ENCODE data around the gene LRRK2. TPM values are rescaled to one million over a fixed set of nuclear protein-coding genes. Genes with fewer than 3 reads are reported as not detected.

LRRK2 gene
- polyA plus RNA-seq, 2 donors = 5.8 to 6.6 TPM

- Histone ChIP-seq H3K4me3 (ENCODE audit: low read depth in 1 of 2, low read length in 2 of 2) (no peak overlapping the region), H3K4me1 (ENCODE audit: control insufficient read depth in 2 of 2, insufficient read depth in 2 of 2, low read length in 1 of 2) (no peaks in the 10 kb centered on the region)
Observed at GRCh38 chr12:40327535-40327934, 102.7 kb downstream of the LRRK2 start.

GRCh38 chr12:40330180-40330579, 105.4 kb downstream of the LRRK2 start:
- H3K27ac ChIP-seq (ENCODE audit: low read depth in 2 of 2, low read length in 1 of 2) = no peak overlapping the region
- no peak overlapping the region for H3K4me3 ChIP-seq (ENCODE audit: low read depth in 1 of 2, low read length in 2 of 2)
- peaks cover 0 to 4% of the 10 kb centered on the region in 2 donors for H3K36me3 ChIP-seq (ENCODE audit: control insufficient read depth in 2 of 2, insufficient read depth in 2 of 2, low read length in 1 of 2)
- no peaks in the 10 kb centered on the region for H3K27me3 ChIP-seq (ENCODE audit: control insufficient read depth in 1 of 2, insufficient read depth in 2 of 2, low read length in 2 of 2)
- H3K4me1 ChIP-seq (ENCODE audit: control insufficient read depth in 2 of 2, insufficient read depth in 2 of 2, low read length in 1 of 2) = no peaks in the 10 kb centered on the region
- 81 to 93% methylated on average over 1 of the region's 1 CpG for WGBS, 2 donors
- no peaks in the 10 kb centered on the region for H3K9me3 ChIP-seq (ENCODE audit: control insufficient read depth in 2 of 2, insufficient read depth in 1 of 2, low read depth in 1 of 2, low read length in 1 of 2)

More at GRCh38 chr12:40327535-40327934, 102.7 kb downstream of the LRRK2 start:
- Histone ChIP-seq H3K27ac (ENCODE audit: low read depth in 2 of 2, low read length in 1 of 2) (no peak overlapping the region), H3K9me3 (ENCODE audit: control insufficient read depth in 2 of 2, insufficient read depth in 1 of 2, low read depth in 1 of 2, low read length in 1 of 2) (no peaks in the 10 kb centered on the region), H3K36me3 (ENCODE audit: control insufficient read depth in 2 of 2, insufficient read depth in 2 of 2, low read length in 1 of 2) (peaks cover 0 to 2% of the 10 kb centered on the region in 2 donors), H3K27me3 (ENCODE audit: control insufficient read depth in 1 of 2, insufficient read depth in 2 of 2, low read length in 2 of 2) (no peaks in the 10 kb centered on the region)
- WGBS, 2 donors = 91 to 96% methylated on average over 3 of the region's 3 CpGs

- WGBS, 2 donors = 63 to 66% methylated on average over 1 of the region's 1 CpG
- peaks cover 0 to 2% of the 10 kb centered on the region in 2 donors for H3K4me1 ChIP-seq (ENCODE audit: control insufficient read depth in 2 of 2, insufficient read depth in 2 of 2, low read length in 1 of 2)
- H3K27me3 ChIP-seq (ENCODE audit: control insufficient read depth in 1 of 2, insufficient read depth in 2 of 2, low read length in 2 of 2) = no peaks in the 10 kb centered on the region
- H3K36me3 ChIP-seq (ENCODE audit: control insufficient read depth in 2 of 2, insufficient read depth in 2 of 2, low read length in 1 of 2) = peaks cover 4% of the 10 kb centered on the region in 2 donors
- no peak overlapping the region for H3K4me3 ChIP-seq (ENCODE audit: low read depth in 1 of 2, low read length in 2 of 2)
- H3K27ac ChIP-seq (ENCODE audit: low read depth in 2 of 2, low read length in 1 of 2) = no peak overlapping the region
- no peaks in the 10 kb centered on the region for H3K9me3 ChIP-seq (ENCODE audit: control insufficient read depth in 2 of 2, insufficient read depth in 1 of 2, low read depth in 1 of 2, low read length in 1 of 2)
Observed at GRCh38 chr12:40331886-40332285, 107.1 kb downstream of the LRRK2 start.

- peaks cover 4 to 7% of the 10 kb centered on the region in 2 donors for H3K36me3 ChIP-seq (ENCODE audit: control insufficient read depth in 2 of 2, insufficient read depth in 2 of 2, low read length in 1 of 2)
- no peaks in the 10 kb centered on the region for H3K9me3 ChIP-seq (ENCODE audit: control insufficient read depth in 2 of 2, insufficient read depth in 1 of 2, low read depth in 1 of 2, low read length in 1 of 2)
- no peak overlapping the region for H3K4me3 ChIP-seq (ENCODE audit: low read depth in 1 of 2, low read length in 2 of 2)
- peaks cover 0 to 2% of the 10 kb centered on the region in 2 donors for H3K4me1 ChIP-seq (ENCODE audit: control insufficient read depth in 2 of 2, insufficient read depth in 2 of 2, low read length in 1 of 2)
- no peaks in the 10 kb centered on the region for H3K27me3 ChIP-seq (ENCODE audit: control insufficient read depth in 1 of 2, insufficient read depth in 2 of 2, low read length in 2 of 2)
- no peak overlapping the region for H3K27ac ChIP-seq (ENCODE audit: low read depth in 2 of 2, low read length in 1 of 2)
- WGBS, 2 donors = 82 to 86% methylated on average over 2 of the region's 2 CpGs
Observed at GRCh38 chr12:40335991-40336390, 111.2 kb downstream of the LRRK2 start.

- Histone ChIP-seq H3K27ac (ENCODE audit: low read depth in 2 of 2, low read length in 1 of 2) (no peak overlapping the region), H3K36me3 (ENCODE audit: control insufficient read depth in 2 of 2, insufficient read depth in 2 of 2, low read length in 1 of 2) (peaks cover 4 to 7% of the 10 kb centered on the region in 2 donors), H3K4me1 (ENCODE audit: control insufficient read depth in 2 of 2, insufficient read depth in 2 of 2, low read length in 1 of 2) (peaks cover 0 to 2% of the 10 kb centered on the region in 2 donors), H3K4me3 (ENCODE audit: low read depth in 1 of 2, low read length in 2 of 2) (no peak overlapping the region), H3K27me3 (ENCODE audit: control insufficient read depth in 1 of 2, insufficient read depth in 2 of 2, low read length in 2 of 2) (no peaks in the 10 kb centered on the region), H3K9me3 (ENCODE audit: control insufficient read depth in 2 of 2, insufficient read depth in 1 of 2, low read depth in 1 of 2, low read length in 1 of 2) (no peaks in the 10 kb centered on the region)
- WGBS, 2 donors = 68 to 80% methylated on average over 1 of the region's 1 CpG
Observed at GRCh38 chr12:40336573-40337199, 111.9 kb downstream of the LRRK2 start.

GRCh38 chr12:40338071-40338470, 113.3 kb downstream of the LRRK2 start:
- H3K4me1 ChIP-seq (ENCODE audit: control insufficient read depth in 2 of 2, insufficient read depth in 2 of 2, low read length in 1 of 2) = peaks cover 0 to 2% of the 10 kb centered on the region in 2 donors
- H3K27me3 ChIP-seq (ENCODE audit: control insufficient read depth in 1 of 2, insufficient read depth in 2 of 2, low read length in 2 of 2) = no peaks in the 10 kb centered on the region
- H3K36me3 ChIP-seq (ENCODE audit: control insufficient read depth in 2 of 2, insufficient read depth in 2 of 2, low read length in 1 of 2) = peaks cover 4 to 7% of the 10 kb centered on the region in 2 donors
- no peak overlapping the region for H3K27ac ChIP-seq (ENCODE audit: low read depth in 2 of 2, low read length in 1 of 2)
- WGBS, 2 donors = 41 to 42% methylated on average over 1 of the region's 1 CpG
- no peaks in the 10 kb centered on the region for H3K9me3 ChIP-seq (ENCODE audit: control insufficient read depth in 2 of 2, insufficient read depth in 1 of 2, low read depth in 1 of 2, low read length in 1 of 2)
- H3K4me3 ChIP-seq (ENCODE audit: low read depth in 1 of 2, low read length in 2 of 2) = no peak overlapping the region

- Histone ChIP-seq H3K27me3 (ENCODE audit: control insufficient read depth in 1 of 2, insufficient read depth in 2 of 2, low read length in 2 of 2) (no peaks in the 10 kb centered on the region), H3K36me3 (ENCODE audit: control insufficient read depth in 2 of 2, insufficient read depth in 2 of 2, low read length in 1 of 2) (peaks cover 4 to 7% of the 10 kb centered on the region in 2 donors), H3K9me3 (ENCODE audit: control insufficient read depth in 2 of 2, insufficient read depth in 1 of 2, low read depth in 1 of 2, low read length in 1 of 2) (no peaks in the 10 kb centered on the region), H3K4me1 (ENCODE audit: control insufficient read depth in 2 of 2, insufficient read depth in 2 of 2, low read length in 1 of 2) (peaks cover 0 to 2% of the 10 kb centered on the region in 2 donors), H3K27ac (ENCODE audit: low read depth in 2 of 2, low read length in 1 of 2) (no peak overlapping the region), H3K4me3 (ENCODE audit: low read depth in 1 of 2, low read length in 2 of 2) (no peak overlapping the region)
Observed at GRCh38 chr12:40338621-40339020, 113.8 kb downstream of the LRRK2 start.

GRCh38 chr12:40342010-40342409, 117.2 kb downstream of the LRRK2 start:
- no peak overlapping the region for H3K27ac ChIP-seq (ENCODE audit: low read depth in 2 of 2, low read length in 1 of 2)

GRCh38 chr12:40343124-40343523, 118.3 kb downstream of the LRRK2 start:
- no peaks in the 10 kb centered on the region for H3K27me3 ChIP-seq (ENCODE audit: control insufficient read depth in 1 of 2, insufficient read depth in 2 of 2, low read length in 2 of 2)
- no peaks in the 10 kb centered on the region for H3K4me1 ChIP-seq (ENCODE audit: control insufficient read depth in 2 of 2, insufficient read depth in 2 of 2, low read length in 1 of 2)
- 47 to 60% methylated on average over 4 of the region's 4 CpGs for WGBS, 2 donors
- no peak overlapping the region for H3K27ac ChIP-seq (ENCODE audit: low read depth in 2 of 2, low read length in 1 of 2)
- no peak overlapping the region for H3K4me3 ChIP-seq (ENCODE audit: low read depth in 1 of 2, low read length in 2 of 2)
- peaks cover 0 to 5% of the 10 kb centered on the region in 2 donors for H3K36me3 ChIP-seq (ENCODE audit: control insufficient read depth in 2 of 2, insufficient read depth in 2 of 2, low read length in 1 of 2)
- H3K9me3 ChIP-seq (ENCODE audit: control insufficient read depth in 2 of 2, insufficient read depth in 1 of 2, low read depth in 1 of 2, low read length in 1 of 2) = no peaks in the 10 kb centered on the region

More at GRCh38 chr12:40342010-40342409, 117.2 kb downstream of the LRRK2 start:
- no peaks in the 10 kb centered on the region for H3K4me1 ChIP-seq (ENCODE audit: control insufficient read depth in 2 of 2, insufficient read depth in 2 of 2, low read length in 1 of 2)
- H3K36me3 ChIP-seq (ENCODE audit: control insufficient read depth in 2 of 2, insufficient read depth in 2 of 2, low read length in 1 of 2) = peaks cover 0 to 5% of the 10 kb centered on the region in 2 donors
- H3K27me3 ChIP-seq (ENCODE audit: control insufficient read depth in 1 of 2, insufficient read depth in 2 of 2, low read length in 2 of 2) = no peaks in the 10 kb centered on the region
- H3K4me3 ChIP-seq (ENCODE audit: low read depth in 1 of 2, low read length in 2 of 2) = no peak overlapping the region
- 71 to 79% methylated on average over 2 of the region's 2 CpGs for WGBS, 2 donors
- H3K9me3 ChIP-seq (ENCODE audit: control insufficient read depth in 2 of 2, insufficient read depth in 1 of 2, low read depth in 1 of 2, low read length in 1 of 2) = no peaks in the 10 kb centered on the region

GRCh38 chr12:40344312-40344711, 119.5 kb downstream of the LRRK2 start:
- Histone ChIP-seq H3K9me3 (ENCODE audit: control insufficient read depth in 2 of 2, insufficient read depth in 1 of 2, low read depth in 1 of 2, low read length in 1 of 2) (no peaks in the 10 kb centered on the region), H3K27me3 (ENCODE audit: control insufficient read depth in 1 of 2, insufficient read depth in 2 of 2, low read length in 2 of 2) (no peaks in the 10 kb centered on the region), H3K4me1 (ENCODE audit: control insufficient read depth in 2 of 2, insufficient read depth in 2 of 2, low read length in 1 of 2) (no peaks in the 10 kb centered on the region), H3K4me3 (ENCODE audit: low read depth in 1 of 2, low read length in 2 of 2) (no peak overlapping the region), H3K27ac (ENCODE audit: low read depth in 2 of 2, low read length in 1 of 2) (no peak overlapping the region), H3K36me3 (ENCODE audit: control insufficient read depth in 2 of 2, insufficient read depth in 2 of 2, low read length in 1 of 2) (peaks cover 0 to 5% of the 10 kb centered on the region in 2 donors)
- WGBS, 2 donors = 48 to 54% methylated on average over 1 of the region's 1 CpG
